Liver (tissue), 9 donors: ENCODE data around the gene LTBP2. TPM values are rescaled to one million over a fixed set of nuclear protein-coding genes. Genes with fewer than 3 reads are reported as not detected.

Experiments
- DNase-seq: peaks from one replicate; pipeline ENCODE4 v3.0.0-alpha.2; 2017; ENCODE audit warnings: low spot score
- H3K27ac ChIP-seq, 2 donors: one replicate each; pipeline ENCODE4 v1.7.0; 2013; ENCODE audit warnings: inconsistent platforms in 2 of 2, low read length in 2 of 2, control low read depth in 1 of 2, low read depth in 1 of 2, mild to moderate bottlenecking in 1 of 2
- H3K27me3 ChIP-seq, 4 donors: one replicate each; pipeline versions ENCODE4 v1.6.1 to v1.7.0; 2013; ENCODE audit warnings: low read length in 3 of 4, inconsistent platforms in 1 of 4, mild to moderate bottlenecking in 1 of 4, moderate library complexity in 1 of 4; ENCODE audit not compliant: control insufficient read depth in 4 of 4, insufficient read depth in 4 of 4
- H3K36me3 ChIP-seq, 4 donors: one replicate each; pipeline versions ENCODE4 v1.6.1 to v1.7.0; 2013; ENCODE audit warnings: low read length in 3 of 4, mild to moderate bottlenecking in 3 of 4, low read depth in 1 of 4, moderate library complexity in 1 of 4; ENCODE audit not compliant: control insufficient read depth in 4 of 4, insufficient read depth in 3 of 4
- H3K4me1 ChIP-seq, 4 donors: one replicate each; pipeline versions ENCODE4 v1.6.1 to v1.7.0; 2013; ENCODE audit warnings: low read length in 3 of 4, mild to moderate bottlenecking in 3 of 4, moderate library complexity in 1 of 4; ENCODE audit not compliant: control insufficient read depth in 4 of 4, insufficient read depth in 4 of 4
- H3K4me3 ChIP-seq, 3 donors: one replicate each; pipeline versions ENCODE4 v1.6.1 to v1.7.0; 2013; ENCODE audit warnings: low read length in 3 of 3, control low read depth in 1 of 3, low read depth in 1 of 3, mild to moderate bottlenecking in 1 of 3
- H3K9ac ChIP-seq, 2 donors: one replicate each; pipeline ENCODE4 v1.7.0; 2013; ENCODE audit warnings: low read length in 2 of 2, mild to moderate bottlenecking in 2 of 2, moderate library complexity in 2 of 2, control low read depth in 1 of 2, low read depth in 1 of 2
- H3K9me3 ChIP-seq, 4 donors: one replicate each; pipeline versions ENCODE4 v1.6.1 to v1.7.0; 2013; ENCODE audit warnings: low read length in 3 of 4; ENCODE audit not compliant: control insufficient read depth in 4 of 4
- ATF3 ChIP-seq: IDR thresholded peaks from 2 replicates; pipeline ENCODE4 v1.6.1; 2016; ENCODE audit warnings: antibody characterized with exemption
- CTCF ChIP-seq: fragments of 150-350 bp; IDR thresholded peaks from 2 replicates; pipeline ENCODE4 v1.5.1; 2017; ENCODE audit warnings: improper control_type of control experiment, low read depth, low read length; ENCODE audit not compliant: missing input control
- EGR1 ChIP-seq, 2 donors: IDR thresholded peaks; 2 replicates each; pipeline ENCODE4 v1.6.1; 2016 to 2018; ENCODE audit warnings: antibody characterized with exemption in 2 of 2, low read depth in 2 of 2
- FOXA2 ChIP-seq: IDR thresholded peaks from 2 replicates; pipeline ENCODE4 v1.6.1; 2016; ENCODE audit warnings: antibody characterized with exemption
- GABPA ChIP-seq, 2 donors: IDR thresholded peaks in 1 of 2; conservative IDR thresholded peaks in 1 of 2; 2 replicates each; pipeline ENCODE4 v1.6.1; 2016; ENCODE audit warnings: antibody characterized with exemption in 2 of 2, mild to moderate bottlenecking in 1 of 2, moderate library complexity in 1 of 2
- HNF4A ChIP-seq, 2 donors: conservative IDR thresholded peaks; 2 replicates each; pipeline ENCODE4 v1.6.1; 2016; ENCODE audit warnings: antibody characterized with exemption in 2 of 2, mild to moderate bottlenecking in 2 of 2
- HNF4G ChIP-seq: IDR thresholded peaks from 2 replicates; pipeline ENCODE4 v1.6.1; 2016; ENCODE audit warnings: antibody characterized with exemption
- JUND ChIP-seq, 2 donors: IDR thresholded peaks; 2 replicates each; pipeline ENCODE4 v1.6.1; 2016; ENCODE audit warnings: antibody characterized with exemption in 2 of 2
- MAX ChIP-seq: IDR thresholded peaks from 2 replicates; pipeline ENCODE4 v1.6.1; 2016; ENCODE audit warnings: antibody characterized with exemption
- NR2F2 ChIP-seq: IDR thresholded peaks from 2 replicates; pipeline ENCODE4 v1.6.1; 2016; ENCODE audit warnings: antibody characterized with exemption
- RAD21 ChIP-seq, 2 donors: IDR thresholded peaks; 2 replicates each; pipeline ENCODE4 v1.6.1; 2016; ENCODE audit warnings: antibody characterized with exemption in 2 of 2, mild to moderate bottlenecking in 2 of 2
- REST ChIP-seq: IDR thresholded peaks from 2 replicates; pipeline ENCODE4 v1.6.1; 2016; ENCODE audit warnings: antibody characterized with exemption, mild to moderate bottlenecking
- RXRA ChIP-seq, 2 donors: IDR thresholded peaks; 2 replicates each; pipeline ENCODE4 v1.6.1; 2017 to 2018; ENCODE audit warnings: antibody characterized with exemption in 2 of 2, mild to moderate bottlenecking in 1 of 2
- SP1 ChIP-seq: IDR thresholded peaks from 2 replicates; pipeline ENCODE4 v1.6.1; 2018; ENCODE audit warnings: antibody characterized with exemption, mild to moderate bottlenecking
- TAF1 ChIP-seq: conservative IDR thresholded peaks from 2 replicates; pipeline ENCODE4 v1.6.1; 2016; ENCODE audit warnings: antibody characterized with exemption, mild to moderate bottlenecking
- YY1 ChIP-seq: IDR thresholded peaks from 2 replicates; pipeline ENCODE4 v1.6.1; 2016; ENCODE audit warnings: antibody characterized with exemption, mild to moderate bottlenecking
- ZBTB33 ChIP-seq: IDR thresholded peaks from 2 replicates; pipeline ENCODE4 v1.6.1; 2016; ENCODE audit warnings: antibody characterized with exemption
- whole genome bisulfite sequencing: extraction: QIAGEN DNeasy Blood & Tissue Kit; methylation state at CpG from one replicate; pipeline ENCODE4 v1.1.7; 2013; 5-methylcytosine and 5-hydroxymethylcytosine counted together
- polyA plus RNA-seq, 2 donors: library from polyadenylated mRNA; stranded (reverse) in 1 of 2; unstranded in 1 of 2; fragments of 200-250 nt in 1 of 2; fragments of >200 nt in 1 of 2; fragmentation: Nextera tagmentation in 1 of 2; extraction: Ambion mirVana in 1 of 2; gene quantifications; one replicate each; pipeline versions ENCODE4 v1.2.1 to v1.2.3, GENCODE V29; 2013 to 2015
- total RNA-seq, 2 donors: library from RNA; depleted of rRNA; stranded (reverse); fragments of >200 nt; gene quantifications; one replicate each; pipeline ENCODE4 v1.2.3, GENCODE V29; 2014
- donor health status: healthy.
- donor health status: healthy.
- donor health status: healthy.
- donor health status: healthy.
- donor health status: healthy.

Gene LTBP2
- total and polyA plus RNA-seq, 4 donors, result 0.24 to 1.3 (median 0.89) TPM

GRCh38 chr14:74586681-74587362 lies 25.2 kb downstream of the LTBP2 start:
- Histone ChIP-seq H3K4me1 (no peaks in the 10 kb centered on the region), H3K36me3 (no peaks in the 10 kb centered on the region), H3K9ac (no peak overlapping the region), H3K4me3 (no peak overlapping the region), H3K27me3 (no peaks in the 10 kb centered on the region), H3K9me3 (no peaks in the 10 kb centered on the region), H3K27ac (no peak overlapping the region)
- no peak for DNase-seq
- 90% methylated on average over 18 of the region's 18 CpGs for WGBS
- TF ChIP-seq CTCF (no peak), EGR1 (IDR thresholded peaks at IDR 0.05; ENCODE audit: low read depth in 2 of 2) (no peak), FOXA2 (no peak), TAF1 (no peak), SP1 (no peak), NR2F2 (no peak), ZBTB33 (no peak), REST (no peak), HNF4G (no peak), RAD21 (IDR thresholded peaks at IDR 0.05) (no peak), HNF4A (conservative IDR thresholded peaks at IDR 0.05) (no peak)

GRCh38 chr14:74585406-74586335 lies 26.4 kb downstream of the LTBP2 start:
- H3K4me1 ChIP-seq, result no peaks in the 10 kb centered on the region
- no peak for DNase-seq
- TF ChIP-seq EGR1 (IDR thresholded peaks at IDR 0.05; ENCODE audit: low read depth in 2 of 2), result no peak
- no peak for TF ChIP-seq MAX
- TF ChIP-seq GABPA (IDR thresholded peaks at IDR 0.05 in 1 of 2, conservative IDR thresholded peaks at IDR 0.05 in 1 of 2), result no peak
- no peak for TF ChIP-seq REST
- no peak for TF ChIP-seq HNF4A (conservative IDR thresholded peaks at IDR 0.05)
- TF ChIP-seq RXRA (IDR thresholded peaks at IDR 0.05), result no peak
- TF ChIP-seq YY1, result no peak
- no peak for TF ChIP-seq ATF3
- no peak for TF ChIP-seq TAF1
- TF ChIP-seq JUND (IDR thresholded peaks at IDR 0.05), result no peak
- H3K4me3 ChIP-seq, result no peak overlapping the region
- H3K9ac ChIP-seq, result no peak overlapping the region
- H3K36me3 ChIP-seq, result no peaks in the 10 kb centered on the region
- WGBS, result 92% methylated on average over 33 of the region's 33 CpGs
- no peaks in the 10 kb centered on the region for H3K27me3 ChIP-seq
- H3K9me3 ChIP-seq, result no peaks in the 10 kb centered on the region
- H3K27ac ChIP-seq, result no peak overlapping the region
